Erythroblast (primary cell): Measurements from ENCODE around the gene ECM1.
A peak's percentile ranks its signal among the peaks of the same experiment; 100 is the strongest.

Experiments used
- DNase-seq, 2 experiments: peaks; one replicate each; lab custom pipeline; 2025; lab: John Stamatoyannopoulos, UW
- GATA1 ChIP-seq: IDR thresholded peaks from 2 replicates; pipeline ENCODE4 v1.6.1; 2011; ENCODE audit warnings: low read depth, mild to moderate bottlenecking, control low read depth, low read length, moderate library complexity
- POLR2A ChIP-seq: IDR thresholded peaks from 2 replicates; pipeline ENCODE4 v1.6.1; 2011; ENCODE audit warnings: mild to moderate bottlenecking, low read length

ECM1 gene

DNA sequence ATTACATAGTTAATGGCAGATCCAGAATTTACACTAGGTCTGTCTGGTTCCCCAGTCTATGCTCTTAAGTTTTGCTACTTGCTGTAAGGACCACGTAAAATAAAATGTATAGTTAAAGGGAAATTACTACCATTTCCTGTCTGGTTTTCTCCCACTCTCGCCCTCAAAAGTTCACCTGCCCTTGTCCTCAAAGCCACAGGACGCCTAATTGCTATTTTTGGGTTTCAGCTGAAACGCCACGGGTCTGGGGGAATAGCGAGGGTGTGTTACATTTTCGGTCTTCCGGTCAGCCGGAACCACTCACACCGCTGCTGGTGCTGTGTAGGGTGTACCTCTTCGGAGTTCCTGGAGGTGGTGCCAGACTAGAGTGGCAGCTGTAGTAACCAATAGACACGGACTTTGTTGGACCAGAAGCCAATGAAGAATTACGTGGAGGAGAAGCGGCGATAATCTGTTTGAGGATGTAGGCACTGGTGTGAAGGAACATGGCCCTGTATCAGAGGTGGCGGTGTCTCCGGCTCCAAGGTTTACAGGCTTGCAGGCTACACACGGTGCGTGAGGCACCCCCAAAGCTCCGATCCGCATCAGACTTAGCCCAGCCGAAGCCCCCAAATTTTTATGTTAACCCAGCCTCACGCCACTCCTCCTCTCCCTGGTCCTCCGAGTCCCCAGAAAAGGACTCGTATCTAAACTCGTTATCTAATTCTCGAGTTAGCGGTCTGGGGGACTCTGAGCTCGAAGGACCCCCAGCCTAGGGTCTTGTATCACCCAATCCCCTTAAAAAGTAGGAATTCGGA lies 20.7 kb upstream of the ECM1 start, which contains the start of gene TARS2:
TSS of gene TARS2 (plus strand) at position 454 of the 797 bp plus-strand sequence. CDS start at position 486, 32 bp downstream.
- peak; percentile 98 to 99 for DNase-seq
- TF ChIP-seq POLR2A: peak; percentile 92
- TF ChIP-seq GATA1: no peak

DNA sequence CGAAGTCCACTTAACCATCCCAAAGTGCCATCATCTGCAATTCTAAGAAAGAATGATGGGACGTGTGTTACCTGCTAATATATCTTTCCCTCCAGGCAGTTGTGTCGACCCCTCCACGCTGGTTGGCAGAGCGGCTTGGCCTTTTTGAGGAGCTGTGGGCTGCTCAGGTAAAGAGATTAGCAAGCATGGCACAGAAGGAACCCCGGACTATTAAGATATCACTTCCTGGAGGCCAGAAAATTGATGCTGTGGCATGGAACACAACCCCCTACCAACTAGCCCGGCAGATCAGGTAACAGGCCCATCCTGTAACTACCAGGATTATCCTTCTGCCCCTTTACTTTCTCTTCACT lies 20.2 kb upstream of the ECM1 start:
- DNase-seq: no peak

DNA sequence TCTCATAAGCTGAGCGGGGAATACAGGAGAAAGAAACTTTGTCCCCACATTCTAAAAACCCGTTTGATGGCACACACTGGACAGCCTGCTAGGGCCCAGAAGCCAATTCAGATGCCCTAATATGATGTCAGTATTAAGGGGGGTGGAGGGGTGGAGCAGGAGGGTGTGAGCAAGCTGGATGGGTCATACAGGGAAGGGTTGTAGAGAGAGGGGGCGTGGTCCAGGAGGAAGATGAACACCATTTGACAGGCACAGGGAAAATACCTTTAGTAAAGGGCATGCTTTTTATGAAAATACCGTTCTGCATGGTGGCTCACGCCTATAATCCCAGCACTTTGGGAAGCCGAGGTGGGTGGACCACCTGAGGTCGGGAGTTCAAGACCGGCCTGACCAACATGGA lies 14.7 kb upstream of the ECM1 start:
- TF ChIP-seq GATA1 (no peak), POLR2A (no peak)
- DNase-seq: peak in 1 of 2 experiments; percentile 22

More for the DNA sequence above, 20.2 kb upstream of the ECM1 start:
- no peak for TF ChIP-seq GATA1
- TF ChIP-seq POLR2A: no peak

DNA sequence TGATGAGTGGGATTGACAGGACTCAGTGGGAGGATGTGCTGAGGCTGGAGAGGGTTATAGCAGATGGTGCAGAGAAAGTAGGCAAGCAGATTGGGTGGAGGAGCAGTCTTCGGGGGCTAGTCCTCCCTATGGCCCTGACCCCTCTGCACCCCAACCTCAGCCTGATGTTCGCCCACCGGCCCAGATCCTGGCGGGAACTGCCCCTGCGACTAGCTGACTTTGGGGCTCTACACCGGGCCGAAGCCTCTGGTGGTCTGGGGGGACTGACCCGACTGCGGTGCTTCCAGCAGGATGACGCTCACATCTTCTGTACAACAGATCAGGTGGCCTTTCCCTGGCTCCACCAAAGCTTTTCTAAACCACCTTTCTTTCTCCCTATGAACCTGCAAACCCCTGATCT lies 9.6 kb upstream of the ECM1 start:
- TF ChIP-seq GATA1 (no peak), POLR2A (no peak)
- DNase-seq: no peak

DNA sequence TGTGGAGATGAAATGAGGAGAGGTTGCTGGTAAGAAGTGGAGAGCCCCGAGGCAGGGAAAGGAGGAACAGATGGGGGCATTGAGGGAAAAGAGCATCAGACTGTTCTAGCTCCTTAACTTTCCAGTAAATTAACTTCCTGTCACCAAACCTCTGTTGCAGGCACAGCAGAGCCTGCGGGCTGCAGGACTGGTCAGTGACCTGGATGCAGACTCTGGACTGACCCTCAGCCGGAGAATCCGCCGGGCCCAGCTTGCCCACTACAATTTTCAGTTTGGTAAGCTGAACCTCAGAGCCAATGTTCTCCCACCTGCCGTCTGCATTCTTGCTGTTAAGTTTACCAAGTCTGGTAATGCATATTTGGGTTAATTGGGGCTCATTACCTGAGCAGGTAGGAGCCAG lies 2.5 kb upstream of the ECM1 start:
- no peak for TF ChIP-seq GATA1
- TF ChIP-seq POLR2A: no peak
- DNase-seq: no peak

DNA sequence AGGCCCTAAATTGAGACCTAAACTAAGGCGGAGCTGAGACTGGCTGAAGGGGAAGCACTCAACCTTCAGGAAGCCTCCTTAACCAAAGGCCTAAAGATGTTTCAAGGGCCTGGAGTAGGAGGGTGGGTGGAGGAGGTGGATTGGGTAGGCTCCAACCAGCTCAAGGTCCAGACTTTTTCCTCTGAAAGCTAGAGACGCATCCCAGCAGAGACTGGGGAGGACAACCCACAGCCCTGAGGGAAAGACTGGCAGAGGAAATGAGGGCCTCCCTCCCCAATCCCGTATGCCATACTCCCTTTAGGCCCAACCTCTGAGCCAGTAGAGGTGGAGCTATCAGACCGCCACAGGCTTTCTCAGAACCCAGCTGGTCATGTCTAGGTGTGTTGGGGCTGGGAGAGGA lies 1.1 kb downstream of the ECM1 start:
- TF ChIP-seq POLR2A (no peak), GATA1 (no peak)
- no peak for DNase-seq

DNA sequence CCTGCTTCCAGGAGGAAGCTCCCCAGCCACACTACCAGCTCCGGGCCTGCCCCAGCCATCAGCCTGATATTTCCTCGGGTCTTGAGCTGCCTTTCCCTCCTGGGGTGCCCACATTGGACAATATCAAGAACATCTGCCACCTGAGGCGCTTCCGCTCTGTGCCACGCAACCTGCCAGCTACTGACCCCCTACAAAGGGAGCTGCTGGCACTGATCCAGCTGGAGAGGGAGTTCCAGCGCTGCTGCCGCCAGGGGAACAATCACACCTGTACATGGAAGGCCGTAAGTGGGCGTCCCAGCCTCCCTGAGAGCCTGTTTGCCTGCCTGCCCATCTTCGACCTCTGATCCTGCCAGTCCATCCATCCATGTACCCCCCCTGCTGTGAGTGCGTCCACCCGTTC lies 3.6 kb downstream of the ECM1 start:
- DNase-seq: no peak
- TF ChIP-seq POLR2A (no peak), GATA1 (no peak)

DNA sequence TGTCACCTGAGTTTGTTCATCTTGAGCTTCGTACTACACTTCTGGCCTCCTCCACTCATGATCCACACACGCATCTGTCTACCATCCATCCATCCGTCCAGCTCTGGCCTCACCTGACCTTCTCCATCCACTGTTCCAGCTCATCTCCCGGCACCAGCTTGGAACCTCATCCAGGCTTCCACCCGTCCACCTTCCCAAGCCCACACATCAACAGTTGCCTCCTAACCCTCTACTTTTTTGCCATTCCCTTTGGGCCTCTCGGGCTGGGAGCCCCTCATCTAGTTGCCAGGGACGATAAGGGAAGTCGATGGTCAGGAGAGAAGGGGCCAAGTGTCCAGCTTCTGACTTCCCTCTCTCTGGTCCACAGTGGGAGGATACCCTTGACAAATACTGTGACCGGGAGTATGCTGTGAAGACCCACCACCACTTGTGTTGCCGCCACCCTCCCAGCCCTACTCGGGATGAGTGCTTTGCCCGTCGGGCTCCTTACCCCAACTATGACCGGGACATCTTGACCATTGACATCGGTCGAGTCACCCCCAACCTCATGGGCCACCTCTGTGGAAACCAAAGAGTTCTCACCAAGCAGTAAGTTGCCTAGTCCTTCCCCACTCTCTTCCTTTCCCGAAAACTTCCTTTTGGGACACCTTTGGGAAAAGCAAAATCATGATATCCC lies 4.2 kb downstream of the ECM1 start:
- no peak for DNase-seq
- TF ChIP-seq POLR2A (no peak), GATA1 (no peak)

DNA sequence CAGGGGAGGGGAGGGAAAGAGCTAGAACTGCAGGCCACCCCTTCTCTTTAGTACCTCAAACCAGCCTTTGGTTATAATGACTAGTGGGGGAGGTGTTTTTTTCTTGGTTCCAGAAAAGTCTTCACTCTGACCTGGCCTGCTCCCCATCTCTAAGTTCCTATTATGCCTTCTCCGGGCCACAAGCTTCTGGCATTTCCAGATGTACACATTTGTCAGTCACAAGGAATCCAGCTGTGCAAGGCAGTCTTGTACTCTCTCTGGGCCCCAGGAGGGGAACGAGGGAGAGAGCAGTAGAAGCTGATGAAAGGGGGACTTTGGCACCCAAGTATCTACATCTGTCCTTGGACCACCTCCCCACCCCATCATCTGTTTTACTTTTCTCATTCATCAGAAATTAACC lies 4.9 kb downstream of the ECM1 start:
- TF ChIP-seq POLR2A (no peak), GATA1 (no peak)
- no peak for DNase-seq

DNA sequence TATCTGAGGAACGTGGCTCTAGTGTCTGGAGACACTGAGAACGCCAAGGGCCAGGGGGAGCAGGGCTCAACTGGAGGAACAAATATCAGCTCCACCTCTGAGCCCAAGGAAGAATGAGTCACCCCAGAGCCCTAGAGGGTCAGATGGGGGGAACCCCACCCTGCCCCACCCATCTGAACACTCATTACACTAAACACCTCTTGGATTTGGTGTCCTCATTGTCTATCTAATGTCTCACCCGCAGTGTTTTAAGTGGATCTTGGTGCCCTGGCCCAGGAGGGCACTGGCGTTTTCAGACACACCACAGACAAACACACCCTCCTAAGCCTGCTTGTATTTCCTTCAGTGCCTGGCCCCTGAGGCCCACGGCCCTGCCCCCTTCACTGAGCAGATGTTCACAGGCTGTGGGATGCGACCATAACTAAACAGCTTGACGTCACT lies 5.5 kb downstream of the ECM1 start:
- peak; percentile 57 to 73 for DNase-seq

DNA sequence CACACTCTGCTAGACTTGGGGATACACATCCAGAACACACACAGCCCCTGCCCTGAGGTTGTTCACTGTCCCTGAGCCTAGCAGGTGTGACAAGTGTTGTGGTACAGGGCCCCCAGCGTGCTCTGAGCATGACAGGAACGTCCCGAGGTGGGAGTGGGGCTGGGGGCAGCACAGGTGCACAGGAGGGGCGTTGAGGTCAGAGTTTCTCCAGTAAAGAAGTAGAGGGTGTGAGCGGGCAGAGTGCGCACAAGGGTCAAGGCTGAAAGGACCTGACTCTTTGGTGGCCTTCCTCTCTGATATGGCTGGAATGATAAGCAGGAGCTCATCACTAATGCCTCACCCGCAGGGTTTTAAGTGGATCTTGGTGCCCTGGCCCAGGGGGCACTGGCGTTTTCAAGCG lies 6.4 kb downstream of the ECM1 start:
- DNase-seq: no peak
- no peak for TF ChIP-seq GATA1
- no peak for TF ChIP-seq POLR2A

More for the DNA sequence above, 5.5 kb downstream of the ECM1 start:
- no peak for TF ChIP-seq GATA1

DNA sequence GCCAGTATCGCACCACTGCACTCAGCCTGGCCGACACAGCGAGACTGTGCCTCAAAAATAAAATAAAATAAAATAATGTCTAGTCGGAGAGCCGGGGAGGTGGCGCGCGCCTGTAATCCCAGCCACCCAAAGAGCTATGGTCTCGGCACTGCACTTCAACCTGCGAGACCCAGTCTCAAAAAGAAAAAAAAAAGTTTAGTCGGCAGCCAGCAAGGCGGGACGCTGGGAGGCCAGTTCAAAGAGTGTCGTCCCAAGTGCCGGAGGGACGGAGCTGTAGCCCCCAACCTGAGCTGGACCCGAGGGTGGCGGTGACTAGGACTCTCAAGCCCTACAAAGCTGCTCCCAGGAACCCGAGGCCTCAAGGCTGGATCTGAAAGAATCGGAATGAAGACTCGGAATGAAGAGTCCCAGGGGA lies 7.0 kb downstream of the ECM1 start:
- TF ChIP-seq POLR2A: no peak
- TF ChIP-seq GATA1: no peak
- DNase-seq: no peak

DNA sequence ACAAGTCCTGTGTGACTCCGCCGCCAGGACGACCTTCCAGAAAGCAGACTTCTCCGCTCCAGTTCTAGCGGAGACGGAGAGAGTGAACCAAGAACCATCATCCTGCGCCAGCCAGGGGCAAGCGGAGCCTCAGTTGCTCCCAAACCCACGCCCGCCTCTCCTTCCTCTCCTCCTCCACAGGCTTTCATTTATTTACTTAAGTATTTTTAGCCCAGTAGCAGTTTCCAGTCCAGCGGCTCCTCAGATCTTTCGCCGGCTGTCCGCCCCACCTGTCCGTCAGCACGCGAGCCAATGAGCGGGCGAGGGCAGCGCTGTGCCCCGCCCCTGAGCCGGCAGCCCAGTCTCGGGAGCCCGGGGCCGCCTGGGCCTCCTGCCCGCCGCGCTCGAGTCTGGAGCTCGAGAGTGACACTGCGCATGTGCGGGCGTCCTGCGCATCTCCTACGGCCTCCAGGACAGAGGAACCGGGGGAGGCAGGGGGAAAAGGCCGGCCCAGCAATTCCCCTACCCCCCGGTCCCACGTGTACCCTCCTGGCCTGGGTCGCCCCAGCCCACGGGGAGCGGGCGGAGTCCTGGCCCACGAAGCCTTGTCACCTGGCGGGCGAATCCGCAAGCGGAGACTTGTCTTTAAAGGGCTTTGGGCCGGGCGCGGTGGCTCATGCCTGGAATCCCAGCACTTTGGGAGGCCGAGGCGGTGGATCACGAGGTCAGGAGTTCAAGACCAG lies 7.6 kb downstream of the ECM1 start, which contains the start of gene FALEC:
TSS of gene FALEC (plus strand) at position 425 of the 722 bp plus-strand sequence.
- peak; percentile 95 to 97 for DNase-seq
- peak; percentile 67 for TF ChIP-seq POLR2A
- no peak for TF ChIP-seq GATA1
